VCaP (cell line): ENCODE measurements around the gene TNS1.

Experiments
- H3K27ac ChIP-seq: fragments of 450-650 bp; 2 replicates; pipeline ENCODE4 v1.5.1; 2017
- TF ChIP-seq, protein P1 (sequence below): fragments of 450-650 bp; conservative IDR thresholded peaks from 2 replicates; pipeline ENCODE4 v1.5.1; 2017; ENCODE audit warnings: mild to moderate bottlenecking, moderate library complexity

Gene TNS1

GRCh38 chr2:217941339-217941738, 61.5 kb downstream of the TNS1 start:
- TF ChIP-seq, protein P1, sequence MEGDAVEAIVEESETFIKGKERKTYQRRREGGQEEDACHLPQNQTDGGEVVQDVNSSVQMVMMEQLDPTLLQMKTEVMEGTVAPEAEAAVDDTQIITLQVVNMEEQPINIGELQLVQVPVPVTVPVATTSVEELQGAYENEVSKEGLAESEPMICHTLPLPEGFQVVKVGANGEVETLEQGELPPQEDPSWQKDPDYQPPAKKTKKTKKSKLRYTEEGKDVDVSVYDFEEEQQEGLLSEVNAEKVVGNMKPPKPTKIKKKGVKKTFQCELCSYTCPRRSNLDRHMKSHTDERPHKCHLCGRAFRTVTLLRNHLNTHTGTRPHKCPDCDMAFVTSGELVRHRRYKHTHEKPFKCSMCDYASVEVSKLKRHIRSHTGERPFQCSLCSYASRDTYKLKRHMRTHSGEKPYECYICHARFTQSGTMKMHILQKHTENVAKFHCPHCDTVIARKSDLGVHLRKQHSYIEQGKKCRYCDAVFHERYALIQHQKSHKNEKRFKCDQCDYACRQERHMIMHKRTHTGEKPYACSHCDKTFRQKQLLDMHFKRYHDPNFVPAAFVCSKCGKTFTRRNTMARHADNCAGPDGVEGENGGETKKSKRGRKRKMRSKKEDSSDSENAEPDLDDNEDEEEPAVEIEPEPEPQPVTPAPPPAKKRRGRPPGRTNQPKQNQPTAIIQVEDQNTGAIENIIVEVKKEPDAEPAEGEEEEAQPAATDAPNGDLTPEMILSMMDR, result no peak
- no peak overlapping the region for H3K27ac ChIP-seq

- TF ChIP-seq, protein P1, result no peak
- H3K27ac ChIP-seq, result no peak overlapping the region
Observed at GRCh38 chr2:217940261-217941220, 62.3 kb downstream of the TNS1 start.

DNA sequence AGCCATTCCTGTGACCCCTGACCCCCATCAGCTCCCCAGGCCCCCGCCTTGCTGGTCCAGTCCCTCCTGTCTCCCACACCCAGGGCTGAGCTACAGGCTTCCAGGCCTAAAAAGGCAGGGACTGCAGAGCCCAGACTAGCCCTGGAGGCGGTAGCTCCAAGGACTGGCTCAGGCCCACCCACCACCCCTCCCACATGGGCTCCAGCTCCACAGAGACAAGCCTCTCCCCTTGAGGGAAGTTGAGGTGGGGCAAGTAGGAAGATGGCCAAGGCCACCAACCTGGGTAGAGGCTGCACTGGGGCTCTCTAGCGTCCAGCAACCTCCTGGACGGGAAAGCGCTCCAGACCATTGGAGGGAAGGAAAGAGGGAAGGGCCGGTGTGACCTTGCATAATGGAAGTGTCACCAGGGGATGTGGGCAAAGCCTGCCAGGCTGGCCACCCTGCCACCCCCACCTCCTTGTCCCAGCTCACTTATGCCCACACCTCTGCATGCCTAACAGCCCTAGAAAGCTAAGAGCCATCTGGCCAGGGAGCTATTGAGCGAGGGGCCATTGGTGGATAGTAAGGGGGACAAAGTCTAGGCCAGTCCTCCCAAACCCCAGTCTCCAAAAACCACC, 63.1 kb downstream of the TNS1 start:
- no peak overlapping the region for H3K27ac ChIP-seq
- TF ChIP-seq, protein P1, result no peak

GRCh38 chr2:217939220-217939619, 63.6 kb downstream of the TNS1 start:
- TF ChIP-seq, protein P1, result no peak

GRCh38 chr2:217938036-217938435, 64.8 kb downstream of the TNS1 start:
- no peak overlapping the region for H3K27ac ChIP-seq
- TF ChIP-seq, protein P1, result no peak

More at GRCh38 chr2:217939220-217939619, 63.6 kb downstream of the TNS1 start:
- H3K27ac ChIP-seq, result no peak overlapping the region

- H3K27ac ChIP-seq, result no peak overlapping the region
- TF ChIP-seq, protein P1, result no peak
Observed at GRCh38 chr2:217937446-217937845, 65.3 kb downstream of the TNS1 start.

GRCh38 chr2:217936952-217937351, 65.8 kb downstream of the TNS1 start:
- no peak overlapping the region for H3K27ac ChIP-seq
- TF ChIP-seq, protein P1, result no peak
